ENCODE results near the gene POMGNT1.
"Not testable (repeated sequence)": the region's sequence is repeated elsewhere in the genome, so short reads cannot be mapped to it uniquely, and the experiment has no call there.

Gene POMGNT1

GRCh38 chr1:46197964-46198811 lies at the start of gene POMGNT1:
TSS of gene POMGNT1 (minus strand) at chr1:46198434. CDS start at chr1:46197821, 613 bp downstream.
- peak; percentile 83 for DNase-seq

- DNase-seq: peak; percentile 94
Observed at GRCh38 chr1:46247436-46248121, 49.3 kb upstream of the POMGNT1 start, which contains the start of gene RAD54L. TSS of gene RAD54L (plus strand) at chr1:46247763. CDS start at chr1:46248406, 643 bp downstream.

- DNase-seq: no peak
Observed at GRCh38 chr1:46246548-46247435, 48.6 kb upstream of the POMGNT1 start.

GRCh38 chr1:46246136-46246535 lies 47.9 kb upstream of the POMGNT1 start:
- not testable (repeated sequence) for DNase-seq

- no peak for DNase-seq
Observed at GRCh38 chr1:46244656-46245371, 46.6 kb upstream of the POMGNT1 start.

- not testable (repeated sequence) for DNase-seq
Observed at GRCh38 chr1:46243831-46244230, 45.6 kb upstream of the POMGNT1 start.

GRCh38 chr1:46242918-46243317 lies 44.7 kb upstream of the POMGNT1 start:
- no peak for DNase-seq

GRCh38 chr1:46241733-46242132 lies 43.5 kb upstream of the POMGNT1 start:
- not testable (repeated sequence) for DNase-seq

GRCh38 chr1:46238865-46239264 lies 40.6 kb upstream of the POMGNT1 start:
- not testable (repeated sequence) for DNase-seq

- no peak for DNase-seq
Observed at GRCh38 chr1:46236882-46237281, 38.6 kb upstream of the POMGNT1 start.

GRCh38 chr1:46231231-46231630 lies 33.0 kb upstream of the POMGNT1 start:
- not testable (repeated sequence) for DNase-seq

GRCh38 chr1:46224966-46225365 lies 26.7 kb upstream of the POMGNT1 start:
- no peak for DNase-seq

- DNase-seq: peak; percentile 51
Observed at GRCh38 chr1:46223472-46223943, 25.3 kb upstream of the POMGNT1 start.

GRCh38 chr1:46223055-46223454 lies 24.8 kb upstream of the POMGNT1 start:
- DNase-seq: not testable (repeated sequence)

GRCh38 chr1:46221749-46222148 lies 23.5 kb upstream of the POMGNT1 start:
- DNase-seq: no peak

GRCh38 chr1:46220808-46221207 lies 22.6 kb upstream of the POMGNT1 start:
- DNase-seq: no peak

GRCh38 chr1:46219551-46220520 lies 21.6 kb upstream of the POMGNT1 start:
- no peak for DNase-seq

- no peak for DNase-seq
Observed at GRCh38 chr1:46218443-46218842, 20.2 kb upstream of the POMGNT1 start.

- no peak for DNase-seq
Observed at GRCh38 chr1:46215504-46215903, 17.3 kb upstream of the POMGNT1 start.

GRCh38 chr1:46211051-46211450 lies 12.8 kb upstream of the POMGNT1 start:
- no peak for DNase-seq

GRCh38 chr1:46210561-46210960 lies 12.3 kb upstream of the POMGNT1 start:
- DNase-seq: no peak
